Measurements from ENCODE around the gene PTPRG.

Gene PTPRG

GRCh38 chr3:61613666-61614065 lies 52.3 kb downstream of the PTPRG start:
- peaks cover 4% of the 10 kb centered on the region for H3K9me3 Mint-ChIP-seq
- H3K4me3 Mint-ChIP-seq: no peak overlapping the region
- no peaks in the 10 kb centered on the region for H3K27me3 Mint-ChIP-seq
- no peaks in the 10 kb centered on the region for H3K36me3 Mint-ChIP-seq (ENCODE audit: low read depth)
- no peaks in the 10 kb centered on the region for H3K4me1 Mint-ChIP-seq (ENCODE audit: low read depth)
- no peak overlapping the region for H3K27ac Mint-ChIP-seq

DNA sequence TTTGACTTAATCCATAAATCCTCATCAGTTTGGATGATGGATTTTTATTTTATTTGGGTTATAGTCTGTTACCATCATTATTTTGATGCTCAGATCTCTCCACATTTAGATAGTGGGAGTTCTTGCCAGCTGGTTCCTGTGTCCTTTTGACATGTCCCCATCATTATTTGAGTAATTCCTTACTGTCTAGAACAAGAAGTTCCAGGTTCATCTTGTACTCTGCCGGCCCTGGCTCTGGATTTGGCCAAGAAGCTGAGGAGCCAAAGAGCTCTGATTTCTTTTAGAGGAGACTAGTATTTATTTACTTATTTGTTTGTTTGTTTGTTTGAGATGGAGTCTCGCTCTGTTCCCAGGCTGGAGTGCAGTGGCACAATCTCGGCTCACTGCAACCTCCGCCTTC lies 54.3 kb downstream of the PTPRG start:
- peaks cover 4% of the 10 kb centered on the region for H3K9me3 Mint-ChIP-seq
- no peak overlapping the region for H3K4me3 Mint-ChIP-seq
- H3K27me3 Mint-ChIP-seq: no peaks in the 10 kb centered on the region
- H3K27ac Mint-ChIP-seq: no peak overlapping the region
- H3K36me3 Mint-ChIP-seq (ENCODE audit: low read depth): no peaks in the 10 kb centered on the region
- no peaks in the 10 kb centered on the region for H3K4me1 Mint-ChIP-seq (ENCODE audit: low read depth)

DNA sequence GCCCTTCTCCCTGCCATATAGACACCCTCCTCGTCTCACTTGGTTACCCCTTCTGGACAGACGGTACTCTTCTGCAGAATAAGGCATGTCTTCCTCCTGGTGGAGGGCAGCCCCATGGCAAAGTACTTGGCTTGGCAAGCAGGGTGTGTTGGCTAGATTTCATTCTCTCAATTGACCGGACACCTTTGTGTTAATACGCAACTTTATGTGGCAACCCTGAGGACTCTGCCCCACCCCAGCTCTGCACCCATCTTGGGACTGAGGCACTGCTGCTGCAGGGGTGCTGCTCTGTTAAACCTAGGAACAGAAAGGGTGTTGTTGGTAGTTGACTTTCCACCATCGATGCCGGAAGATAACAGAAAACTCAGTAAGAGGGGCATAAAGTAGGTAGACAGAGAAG lies 55.2 kb downstream of the PTPRG start:
- Mint-ChIP-seq H3K4me1 (ENCODE audit: low read depth) (no peaks in the 10 kb centered on the region), H3K9me3 (peaks cover 4% of the 10 kb centered on the region), H3K4me3 (no peak overlapping the region), H3K27me3 (no peaks in the 10 kb centered on the region), H3K27ac (no peak overlapping the region), H3K36me3 (ENCODE audit: low read depth) (no peaks in the 10 kb centered on the region)

- Mint-ChIP-seq H3K36me3 (ENCODE audit: low read depth) (no peaks in the 10 kb centered on the region), H3K4me1 (ENCODE audit: low read depth) (no peaks in the 10 kb centered on the region), H3K9me3 (peaks cover 4% of the 10 kb centered on the region), H3K27ac (no peak overlapping the region), H3K4me3 (no peak overlapping the region), H3K27me3 (no peaks in the 10 kb centered on the region)
These were observed 55.7 kb downstream of the PTPRG start for GRCh38 chr3:61617041-61617440.

GRCh38 chr3:61617651-61618050 lies 56.3 kb downstream of the PTPRG start:
- Mint-ChIP-seq H3K9me3 (peaks cover under 1% of the 10 kb centered on the region), H3K27me3 (no peaks in the 10 kb centered on the region), H3K36me3 (ENCODE audit: low read depth) (no peaks in the 10 kb centered on the region), H3K4me1 (ENCODE audit: low read depth) (no peaks in the 10 kb centered on the region), H3K27ac (no peak overlapping the region), H3K4me3 (no peak overlapping the region)

- Mint-ChIP-seq H3K36me3 (ENCODE audit: low read depth) (no peaks in the 10 kb centered on the region), H3K4me3 (no peak overlapping the region), H3K27me3 (no peaks in the 10 kb centered on the region), H3K4me1 (ENCODE audit: low read depth) (no peaks in the 10 kb centered on the region), H3K9me3 (no peaks in the 10 kb centered on the region), H3K27ac (no peak overlapping the region)
These were observed 56.9 kb downstream of the PTPRG start for GRCh38 chr3:61618231-61618630.

- Mint-ChIP-seq H3K4me3 (no peak overlapping the region), H3K9me3 (no peaks in the 10 kb centered on the region), H3K27me3 (no peaks in the 10 kb centered on the region), H3K4me1 (ENCODE audit: low read depth) (no peaks in the 10 kb centered on the region), H3K36me3 (ENCODE audit: low read depth) (no peaks in the 10 kb centered on the region), H3K27ac (no peak overlapping the region)
These were observed 57.5 kb downstream of the PTPRG start for GRCh38 chr3:61618871-61619270.

DNA sequence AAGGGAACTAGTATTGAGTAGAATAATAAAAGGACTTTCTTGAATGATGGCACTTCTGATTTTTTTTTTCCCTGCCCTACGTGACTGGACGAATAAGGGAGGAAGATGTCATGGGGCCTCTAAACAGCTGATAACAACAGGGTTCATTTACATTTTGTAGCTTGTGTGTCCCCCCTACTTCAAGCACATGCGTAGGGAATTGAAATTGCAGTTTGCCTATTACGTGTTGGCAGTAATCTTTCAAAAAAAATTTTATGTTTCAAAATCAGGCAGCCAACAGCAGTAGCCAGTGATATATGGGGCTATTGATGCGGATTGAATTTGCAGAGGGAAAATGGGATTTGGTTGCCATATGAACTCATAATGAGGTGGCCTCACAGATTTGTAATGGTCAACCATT lies 58.7 kb downstream of the PTPRG start:
- no peaks in the 10 kb centered on the region for H3K36me3 Mint-ChIP-seq (ENCODE audit: low read depth)
- no peaks in the 10 kb centered on the region for H3K4me1 Mint-ChIP-seq (ENCODE audit: low read depth)
- H3K9me3 Mint-ChIP-seq: no peaks in the 10 kb centered on the region
- H3K27ac Mint-ChIP-seq: no peak overlapping the region
- no peaks in the 10 kb centered on the region for H3K27me3 Mint-ChIP-seq
- no peak overlapping the region for H3K4me3 Mint-ChIP-seq

- Mint-ChIP-seq H3K4me3 (no peak overlapping the region), H3K4me1 (ENCODE audit: low read depth) (no peaks in the 10 kb centered on the region), H3K27me3 (no peaks in the 10 kb centered on the region), H3K9me3 (no peaks in the 10 kb centered on the region), H3K36me3 (ENCODE audit: low read depth) (no peaks in the 10 kb centered on the region), H3K27ac (no peak overlapping the region)
These were observed 62.9 kb downstream of the PTPRG start for GRCh38 chr3:61624300-61624699.

- no peaks in the 10 kb centered on the region for H3K9me3 Mint-ChIP-seq
- no peak overlapping the region for H3K27ac Mint-ChIP-seq
- no peaks in the 10 kb centered on the region for H3K36me3 Mint-ChIP-seq (ENCODE audit: low read depth)
- no peaks in the 10 kb centered on the region for H3K4me1 Mint-ChIP-seq (ENCODE audit: low read depth)
- H3K27me3 Mint-ChIP-seq: no peaks in the 10 kb centered on the region
- no peak overlapping the region for H3K4me3 Mint-ChIP-seq
These were observed 64.1 kb downstream of the PTPRG start for GRCh38 chr3:61625429-61625828.

GRCh38 chr3:61626484-61626883 lies 65.1 kb downstream of the PTPRG start:
- Mint-ChIP-seq H3K36me3 (ENCODE audit: low read depth) (no peaks in the 10 kb centered on the region), H3K4me1 (ENCODE audit: low read depth) (no peaks in the 10 kb centered on the region), H3K27ac (no peak overlapping the region), H3K9me3 (no peaks in the 10 kb centered on the region), H3K27me3 (no peaks in the 10 kb centered on the region), H3K4me3 (no peak overlapping the region)

- Mint-ChIP-seq H3K36me3 (ENCODE audit: low read depth) (no peaks in the 10 kb centered on the region), H3K4me1 (ENCODE audit: low read depth) (no peaks in the 10 kb centered on the region), H3K27me3 (no peaks in the 10 kb centered on the region), H3K9me3 (no peaks in the 10 kb centered on the region), H3K4me3 (no peak overlapping the region), H3K27ac (no peak overlapping the region)
These were observed 66.4 kb downstream of the PTPRG start for GRCh38 chr3:61627768-61628185.

GRCh38 chr3:61628636-61629035 lies 67.3 kb downstream of the PTPRG start:
- Mint-ChIP-seq H3K27me3 (no peaks in the 10 kb centered on the region), H3K36me3 (ENCODE audit: low read depth) (no peaks in the 10 kb centered on the region), H3K4me3 (no peak overlapping the region), H3K4me1 (ENCODE audit: low read depth) (no peaks in the 10 kb centered on the region), H3K27ac (no peak overlapping the region), H3K9me3 (no peaks in the 10 kb centered on the region)

DNA sequence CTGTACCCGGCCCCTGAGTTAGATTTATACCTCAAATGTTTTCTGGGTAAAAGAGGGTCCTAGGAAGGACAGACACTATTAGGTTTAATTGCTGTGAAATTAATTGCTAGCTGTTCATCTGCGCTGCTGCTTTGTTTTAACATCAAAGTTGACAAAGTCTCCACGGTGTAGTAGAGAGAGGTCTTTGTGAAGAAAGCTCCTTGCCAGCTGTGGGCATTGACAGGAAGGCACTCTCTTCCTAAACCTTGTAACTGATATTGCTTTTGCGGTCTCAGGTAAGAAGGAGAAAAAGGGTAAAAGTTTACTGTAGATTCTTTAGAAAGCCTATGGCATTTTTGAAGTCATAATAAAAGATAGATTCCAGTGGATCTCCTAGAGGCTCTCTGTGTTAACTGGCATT lies 68.1 kb downstream of the PTPRG start:
- H3K4me3 Mint-ChIP-seq: no peak overlapping the region
- no peaks in the 10 kb centered on the region for H3K9me3 Mint-ChIP-seq
- no peaks in the 10 kb centered on the region for H3K27me3 Mint-ChIP-seq
- no peaks in the 10 kb centered on the region for H3K36me3 Mint-ChIP-seq (ENCODE audit: low read depth)
- H3K4me1 Mint-ChIP-seq (ENCODE audit: low read depth): no peaks in the 10 kb centered on the region
- no peak overlapping the region for H3K27ac Mint-ChIP-seq

- Mint-ChIP-seq H3K9me3 (no peaks in the 10 kb centered on the region), H3K4me3 (no peak overlapping the region), H3K36me3 (ENCODE audit: low read depth) (no peaks in the 10 kb centered on the region), H3K27me3 (no peaks in the 10 kb centered on the region), H3K27ac (no peak overlapping the region), H3K4me1 (ENCODE audit: low read depth) (no peaks in the 10 kb centered on the region)
These were observed 69.9 kb downstream of the PTPRG start for GRCh38 chr3:61631108-61631769.

GRCh38 chr3:61632568-61633175 lies 71.3 kb downstream of the PTPRG start:
- Mint-ChIP-seq H3K9me3 (no peaks in the 10 kb centered on the region), H3K4me1 (ENCODE audit: low read depth) (no peaks in the 10 kb centered on the region), H3K27ac (no peak overlapping the region), H3K27me3 (no peaks in the 10 kb centered on the region), H3K4me3 (no peak overlapping the region), H3K36me3 (ENCODE audit: low read depth) (no peaks in the 10 kb centered on the region)
